GM23248 (cell line): ENCODE measurements around the gene CCDC187.

Experiments used
- EZH2 ChIP-seq: fragments of 200-600 bp; sonication (generic); IDR thresholded peaks from 2 replicates; pipeline ENCODE4 v1.6.1; 2018; ENCODE audit warnings: antibody characterized with exemption, mild to moderate bottlenecking; ENCODE audit not compliant: insufficient read depth, poor library complexity, severe bottlenecking
- EZH2phosphoT487 ChIP-seq: fragments of 200-600 bp; sonication (generic); IDR thresholded peaks from 2 replicates; pipeline ENCODE4 v1.6.1; 2018; ENCODE audit warnings: antibody characterized with exemption, moderate library complexity, mild to moderate bottlenecking, low read depth; ENCODE audit not compliant: insufficient read depth

GRCh38 chr9:136349546-136349945, 45.7 kb upstream of the CCDC187 start:
- TF ChIP-seq EZH2, result no peak
- TF ChIP-seq EZH2phosphoT487, result no peak
